Activated naive CD4-positive, alpha-beta T cell treated with anti-CD3 and anti-CD28 coated beads, Interleukin-2, amount 50 U/mL, for 72 hours (primary cell): Measurements from ENCODE around the gene SGCB. TPM values are rescaled to one million over a fixed set of nuclear protein-coding genes. Genes with fewer than 3 reads are reported as not detected.
"Not testable (repeated sequence)": the region's sequence is repeated elsewhere in the genome, so short reads cannot be mapped to it uniquely, and the experiment has no call there.

Source experiments
- ATAC-seq, 2 donors: fragments of 150-1000 bp; cut with Tn5 transposase; 2 replicates each; pipeline ENCODE4 v1.10.0; 2021; ENCODE audit warnings: mild to moderate bottlenecking in 2 of 2, moderate library complexity in 2 of 2
- DNase-seq, 2 donors: peaks; one replicate each; pipeline ENCODE4 v3.0.0; 2021 to 2022; ENCODE audit warnings: low spot score in 2 of 2
- H3K27ac Mint-ChIP-seq, 2 donors: one replicate each; pipeline ENCODE4 v1.8.0; 2022; ENCODE audit warnings: mild to moderate bottlenecking in 2 of 2, mixed read lengths in 2 of 2
- H3K36me3 Mint-ChIP-seq, 2 donors: one replicate each; pipeline ENCODE4 v1.8.0; 2022; ENCODE audit warnings: mixed read lengths in 2 of 2
- H3K9me3 Mint-ChIP-seq, 2 donors: one replicate each; pipeline ENCODE4 v1.8.0; 2022; ENCODE audit warnings: mixed read lengths in 2 of 2
- total RNA-seq, 2 donors: library from RNA; stranded (reverse); gene quantifications; one replicate each; pipeline ENCODE4 v1.2.3, GENCODE V29; 2022

Gene SGCB, protein sequence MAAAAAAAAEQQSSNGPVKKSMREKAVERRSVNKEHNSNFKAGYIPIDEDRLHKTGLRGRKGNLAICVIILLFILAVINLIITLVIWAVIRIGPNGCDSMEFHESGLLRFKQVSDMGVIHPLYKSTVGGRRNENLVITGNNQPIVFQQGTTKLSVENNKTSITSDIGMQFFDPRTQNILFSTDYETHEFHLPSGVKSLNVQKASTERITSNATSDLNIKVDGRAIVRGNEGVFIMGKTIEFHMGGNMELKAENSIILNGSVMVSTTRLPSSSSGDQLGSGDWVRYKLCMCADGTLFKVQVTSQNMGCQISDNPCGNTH
- 10 to 100 TPM; 10.5 to 12.1 TPM for total RNA-seq

DNA sequence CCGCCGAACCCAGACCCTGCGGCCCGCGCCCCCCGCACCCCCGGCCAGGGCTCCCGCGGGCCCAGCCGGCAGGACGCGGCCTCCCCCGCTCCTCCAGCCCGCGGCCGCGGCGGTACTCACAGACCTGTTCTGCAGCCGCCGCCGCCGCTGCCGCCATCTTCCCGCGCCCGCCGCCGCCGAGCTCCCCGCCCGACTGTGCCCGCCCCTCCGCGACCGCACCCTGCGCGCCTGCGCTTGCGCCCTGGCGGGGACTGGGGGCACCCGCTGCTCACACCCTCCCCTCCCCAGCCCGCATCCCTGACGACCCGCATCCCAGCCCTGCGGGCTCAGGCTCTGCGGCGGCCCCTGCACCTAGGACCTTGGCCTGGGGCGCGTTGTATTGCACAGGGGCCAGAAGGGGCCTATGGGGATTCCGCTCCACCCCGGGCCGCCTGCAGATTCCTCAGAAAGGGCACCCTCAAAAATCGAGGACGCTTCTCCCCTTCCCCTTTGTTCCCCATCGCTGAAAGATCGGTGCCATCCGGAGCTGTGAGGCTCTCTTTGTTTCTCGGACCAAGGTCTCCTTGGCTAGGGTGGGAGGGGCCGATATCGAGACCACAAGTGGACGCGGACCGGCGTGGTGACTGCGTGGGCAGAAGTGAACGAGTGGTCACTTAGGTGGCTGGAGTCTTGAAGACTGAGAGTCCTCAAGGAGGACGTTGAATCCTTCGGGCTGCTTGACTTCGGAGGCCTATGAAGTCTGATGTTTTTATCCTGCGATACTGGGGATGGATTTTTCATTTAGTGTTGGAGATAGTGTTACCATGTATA lies at the start of gene SGCB:
Gene SGCB, minus strand, starts transcription at position 197 of the 810 bp plus-strand sequence. Its CDS starts 40 bp downstream, at position 157.
- ATAC-seq (peak; percentile 94 to 97), DNase-seq (peak; percentile 70 to 77)
- H3K27ac Mint-ChIP-seq, result peak within 1 kb of the TSS; percentile 83 to 86
- no peaks in the 10 kb centered on the region for H3K9me3 Mint-ChIP-seq
- peaks cover 0 to 5% of the 10 kb centered on the region in 2 donors for H3K36me3 Mint-ChIP-seq

- DNase-seq, H3K36me3 Mint-ChIP-seq, ATAC-seq, H3K27ac Mint-ChIP-seq, H3K9me3 Mint-ChIP-seq: not testable (repeated sequence)
Observed at GRCh38 chr4:52086425-52086824, 48.3 kb upstream of the SGCB start.

DNA sequence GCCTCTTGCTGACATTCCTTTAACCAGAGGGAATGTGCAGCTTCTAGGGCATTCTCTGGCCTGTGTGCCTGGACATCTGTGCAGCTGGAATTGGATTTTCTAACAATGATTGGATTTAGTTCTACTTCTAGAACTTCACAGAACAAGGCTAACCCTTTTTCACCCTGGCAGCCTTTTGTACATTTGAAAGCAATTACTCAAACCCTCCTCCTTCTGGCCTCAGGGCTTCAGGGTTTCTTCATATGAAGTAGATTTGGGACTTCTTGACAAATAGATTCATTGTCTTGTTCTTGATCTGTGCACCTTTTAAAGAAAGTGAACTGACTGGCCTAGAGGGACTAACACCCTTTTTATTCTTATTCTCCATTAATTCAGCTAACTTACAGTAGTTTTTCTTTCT lies 43.1 kb upstream of the SGCB start:
- ATAC-seq (no peak), DNase-seq (no peak)
- H3K27ac Mint-ChIP-seq, result no peak overlapping the region
- H3K9me3 Mint-ChIP-seq, result no peaks in the 10 kb centered on the region
- H3K36me3 Mint-ChIP-seq, result no peaks in the 10 kb centered on the region

DNA sequence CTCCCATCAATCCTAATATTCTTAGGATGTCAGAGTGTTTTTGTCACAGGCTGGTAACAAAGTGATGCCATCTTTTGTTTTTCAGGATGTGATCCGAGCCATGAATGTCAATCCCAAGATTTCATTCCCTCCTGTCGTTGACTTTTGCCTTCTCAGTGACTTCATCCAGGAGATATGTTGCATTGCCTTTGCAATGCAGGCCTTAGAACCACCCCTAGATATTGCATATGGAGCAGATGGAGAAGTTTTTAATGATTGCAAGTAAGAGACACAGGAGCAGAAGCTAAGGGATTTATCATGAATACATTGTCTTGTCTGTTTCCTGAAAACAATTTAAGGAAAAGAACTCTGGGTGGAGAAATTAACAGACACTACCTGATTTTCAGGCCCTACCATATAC lies 41.6 kb upstream of the SGCB start:
- ATAC-seq (no peak), DNase-seq (no peak)
- Mint-ChIP-seq H3K27ac (no peak overlapping the region), H3K9me3 (no peaks in the 10 kb centered on the region), H3K36me3 (no peaks in the 10 kb centered on the region)

- DNase-seq, result no peak
- H3K36me3 Mint-ChIP-seq, result no peaks in the 10 kb centered on the region
- no peaks in the 10 kb centered on the region for H3K9me3 Mint-ChIP-seq
- no peak for ATAC-seq
- no peak overlapping the region for H3K27ac Mint-ChIP-seq
Observed at GRCh38 chr4:52076731-52077130, 38.6 kb upstream of the SGCB start.

DNA sequence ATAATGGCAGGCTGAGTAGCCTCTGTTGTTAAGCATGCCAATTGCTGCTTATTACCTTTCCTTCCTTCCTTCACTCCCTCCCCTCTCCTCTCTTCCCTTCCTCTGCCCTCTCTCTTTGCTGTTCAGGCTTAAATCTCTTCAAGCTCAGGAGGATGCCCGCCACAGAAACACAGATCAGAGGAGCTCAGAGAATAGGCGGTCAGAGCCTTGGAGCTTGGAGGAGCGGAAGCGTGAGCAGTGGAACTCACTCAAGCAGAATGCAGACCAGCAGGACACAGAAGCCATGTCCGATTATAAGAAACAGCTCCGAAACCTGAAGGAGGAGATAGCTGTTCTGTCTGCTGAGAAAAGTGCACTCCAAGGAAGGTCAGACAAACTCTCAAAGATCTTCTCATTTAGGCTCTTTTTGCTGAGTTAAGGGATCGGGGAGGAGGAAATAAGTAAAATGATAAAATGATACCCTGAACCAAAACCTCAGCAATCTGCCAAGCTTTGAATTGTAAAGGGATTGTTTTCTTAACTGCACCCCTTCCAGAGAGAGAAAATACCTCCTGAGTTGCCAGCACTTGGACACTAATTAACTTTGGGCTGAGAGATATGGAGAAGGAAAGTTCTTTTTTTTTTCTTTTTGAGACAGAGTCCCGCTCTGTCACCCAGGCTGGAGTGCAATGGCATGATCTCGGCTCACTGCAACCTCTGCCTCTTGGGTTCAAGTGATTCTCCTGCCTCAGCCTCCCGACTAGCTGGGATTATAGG lies 33.9 kb upstream of the SGCB start:
- Mint-ChIP-seq H3K36me3 (peaks cover 0 to 6% of the 10 kb centered on the region in 2 donors), H3K27ac (no peak overlapping the region), H3K9me3 (peaks cover 5 to 6% of the 10 kb centered on the region in 2 donors)
- ATAC-seq (no peak), DNase-seq (no peak)

- no peak overlapping the region for H3K27ac Mint-ChIP-seq
Observed at GRCh38 chr4:52069571-52069970, 31.5 kb upstream of the SGCB start.

GRCh38 chr4:52059372-52059771 lies 21.3 kb upstream of the SGCB start:
- no peak for DNase-seq
- no peak overlapping the region for H3K27ac Mint-ChIP-seq
- no peak for ATAC-seq
- H3K9me3 Mint-ChIP-seq, result no peaks in the 10 kb centered on the region
- H3K36me3 Mint-ChIP-seq, result no peaks in the 10 kb centered on the region

More at GRCh38 chr4:52069571-52069970, 31.5 kb upstream of the SGCB start:
- ATAC-seq (no peak), DNase-seq (no peak)
- H3K36me3 Mint-ChIP-seq, result peaks cover 0 to 6% of the 10 kb centered on the region in 2 donors
- peaks cover 5 to 6% of the 10 kb centered on the region in 2 donors for H3K9me3 Mint-ChIP-seq

GRCh38 chr4:52058275-52058674 lies 20.2 kb upstream of the SGCB start:
- H3K36me3 Mint-ChIP-seq, result peaks cover 0 to 8% of the 10 kb centered on the region in 2 donors
- ATAC-seq (no peak), DNase-seq (no peak)
- no peak overlapping the region for H3K27ac Mint-ChIP-seq
- no peaks in the 10 kb centered on the region for H3K9me3 Mint-ChIP-seq

DNA sequence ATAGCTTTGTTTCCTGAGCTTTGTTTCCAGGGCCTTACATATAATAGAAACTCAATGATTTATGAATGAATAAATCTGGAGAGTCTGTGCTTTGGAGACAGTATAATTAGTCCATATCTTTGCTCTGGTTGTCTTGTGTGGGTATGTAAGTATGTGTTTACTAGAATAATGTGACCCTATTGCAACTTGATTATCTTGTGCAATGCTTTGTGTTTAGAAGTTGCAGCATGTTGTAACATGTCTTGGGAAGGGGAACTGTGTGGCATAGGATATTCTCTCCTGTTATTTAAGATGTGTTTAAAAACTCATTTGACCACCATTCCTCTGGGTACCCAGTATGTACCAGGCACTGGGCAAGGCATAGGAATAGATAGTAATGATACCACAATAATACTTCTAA lies 19.1 kb upstream of the SGCB start:
- H3K9me3 Mint-ChIP-seq, result no peaks in the 10 kb centered on the region
- DNase-seq (no peak), ATAC-seq (no peak)
- H3K27ac Mint-ChIP-seq, result no peak overlapping the region
- peaks cover 0 to 18% of the 10 kb centered on the region in 2 donors for H3K36me3 Mint-ChIP-seq

DNA sequence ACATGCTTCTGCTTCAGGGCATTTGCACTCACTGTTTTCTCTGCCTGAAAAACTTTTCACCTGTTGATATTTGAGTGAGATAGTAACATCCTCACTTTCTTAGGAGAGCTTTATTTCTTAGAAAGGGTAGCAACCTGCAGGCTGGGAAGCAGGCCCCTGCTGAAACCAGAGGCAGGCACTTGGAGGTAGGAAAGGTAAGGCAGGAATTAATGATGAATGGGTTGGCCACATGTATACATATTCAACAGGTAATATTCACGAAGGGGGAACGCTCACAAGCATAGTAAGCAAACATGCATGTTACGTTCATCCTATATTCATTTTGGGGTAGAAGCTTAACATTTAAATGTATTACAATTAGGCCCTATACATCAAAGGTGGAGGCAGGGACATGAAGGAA lies 16.2 kb upstream of the SGCB start:
- no peak for DNase-seq
- Mint-ChIP-seq H3K9me3 (no peaks in the 10 kb centered on the region), H3K36me3 (peaks cover 0 to 22% of the 10 kb centered on the region in 2 donors), H3K27ac (no peak overlapping the region)
- no peak for ATAC-seq

DNA sequence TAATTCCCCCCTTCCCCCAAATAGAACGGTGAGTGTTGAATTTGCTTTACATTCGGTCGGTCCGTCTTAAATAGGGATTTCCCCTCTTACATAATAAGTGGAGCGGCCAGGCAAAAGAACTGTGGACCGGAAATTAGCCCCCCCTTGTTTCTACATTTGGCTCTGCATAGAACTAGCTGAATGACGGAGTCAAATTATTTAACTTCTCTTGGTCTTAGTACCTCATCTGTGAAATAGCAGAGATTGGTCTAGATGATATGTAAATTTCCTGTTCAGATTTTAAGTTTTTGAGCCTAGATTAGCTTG lies 14.3 kb upstream of the SGCB start:
- DNase-seq, result no peak
- Mint-ChIP-seq H3K36me3 (peaks cover 0 to 22% of the 10 kb centered on the region in 2 donors), H3K27ac (no peak overlapping the region), H3K9me3 (no peaks in the 10 kb centered on the region)
- ATAC-seq, result no peak

DNA sequence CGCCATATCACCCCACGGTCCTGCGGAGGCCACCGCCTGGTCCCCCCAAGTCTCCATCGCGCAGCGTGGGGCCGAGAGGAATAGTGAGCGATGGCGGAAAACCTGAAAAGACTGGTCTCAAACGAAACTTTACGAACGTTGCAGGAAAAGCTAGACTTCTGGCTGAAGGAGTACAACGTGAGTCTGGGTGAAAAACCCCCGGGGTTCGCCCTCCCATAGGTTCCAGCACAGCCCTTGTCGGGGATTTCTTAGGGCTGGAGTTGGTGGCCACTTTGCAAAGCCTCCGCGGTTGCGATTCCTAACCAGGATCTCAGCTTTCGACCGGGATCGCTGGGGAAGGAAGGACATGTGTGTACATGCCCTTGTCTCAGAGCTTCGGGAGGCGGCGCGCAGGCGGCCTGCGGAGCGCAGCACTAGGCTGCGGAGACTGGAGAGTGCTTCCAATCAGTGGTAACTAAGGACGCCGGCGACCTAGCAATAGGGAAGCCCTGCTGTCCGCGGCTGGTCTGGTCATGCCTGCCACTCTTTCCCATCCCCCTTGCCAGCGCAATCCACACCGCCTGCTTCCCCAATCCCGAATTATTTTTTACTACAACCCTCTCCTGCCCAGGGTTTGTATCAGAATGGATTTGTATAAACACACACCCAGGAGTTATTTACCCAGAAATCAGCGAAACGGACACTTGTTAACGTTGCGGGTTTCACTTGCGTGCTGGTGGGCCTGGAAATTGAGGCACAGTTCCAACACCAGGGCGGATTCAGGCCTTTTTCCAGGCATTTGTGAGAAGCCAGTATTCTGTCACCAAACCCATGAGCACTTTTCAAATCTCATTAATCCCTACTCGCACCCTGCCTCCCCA lies 13.7 kb upstream of the SGCB start:
- Mint-ChIP-seq H3K36me3 (peaks cover 0 to 22% of the 10 kb centered on the region in 2 donors), H3K27ac (no peak overlapping the region), H3K9me3 (no peaks in the 10 kb centered on the region)
- ATAC-seq, result peak; percentile 56 to 67
- DNase-seq, result no peak

- ATAC-seq, result peak; percentile 41 to 53
- no peaks in the 10 kb centered on the region for H3K9me3 Mint-ChIP-seq
- H3K27ac Mint-ChIP-seq, result no peak within 1 kb of the TSS
- no peak for DNase-seq
- H3K36me3 Mint-ChIP-seq, result peaks cover 0 to 22% of the 10 kb centered on the region in 2 donors
Observed at GRCh38 chr4:52051213-52051614, 13.1 kb upstream of the SGCB start, which contains the start of gene SPATA18. TSS of gene SPATA18 (plus strand) at chr4:52051304. CDS start at chr4:52051705, 401 bp downstream.

DNA sequence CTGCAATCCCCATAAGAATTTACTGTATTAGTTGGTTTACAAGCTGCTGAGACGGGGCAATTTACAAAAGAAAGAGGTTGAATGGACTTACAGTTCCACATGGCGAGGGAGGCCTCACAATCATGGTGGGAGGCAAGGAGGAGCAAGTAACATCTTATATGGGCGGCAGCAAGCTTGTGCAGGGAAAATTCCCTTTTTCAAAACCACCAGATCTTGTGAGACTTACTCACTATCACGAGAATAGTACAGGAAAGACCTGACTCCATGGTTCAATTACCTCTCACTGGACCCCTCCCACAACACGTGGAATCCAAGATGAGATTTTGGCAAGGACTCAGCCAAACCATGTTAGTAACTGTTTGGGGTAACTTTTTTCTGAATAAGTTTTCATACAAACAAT lies 11.2 kb upstream of the SGCB start:
- DNase-seq (no peak), ATAC-seq (no peak)
- Mint-ChIP-seq H3K27ac (no peak overlapping the region), H3K36me3 (peaks cover 0 to 22% of the 10 kb centered on the region in 2 donors), H3K9me3 (no peaks in the 10 kb centered on the region)

- DNase-seq, result no peak
- no peaks in the 10 kb centered on the region for H3K9me3 Mint-ChIP-seq
- H3K27ac Mint-ChIP-seq, result no peak overlapping the region
- ATAC-seq, result no peak
- no peaks in the 10 kb centered on the region for H3K36me3 Mint-ChIP-seq
Observed at GRCh38 chr4:52045028-52045427, 6.9 kb upstream of the SGCB start.
